ENCODE measurements around the gene UNK.
"Not testable (repeated sequence)": the region's sequence is repeated elsewhere in the genome, so short reads cannot be mapped to it uniquely, and the experiment has no call there.

UNK gene

DNA sequence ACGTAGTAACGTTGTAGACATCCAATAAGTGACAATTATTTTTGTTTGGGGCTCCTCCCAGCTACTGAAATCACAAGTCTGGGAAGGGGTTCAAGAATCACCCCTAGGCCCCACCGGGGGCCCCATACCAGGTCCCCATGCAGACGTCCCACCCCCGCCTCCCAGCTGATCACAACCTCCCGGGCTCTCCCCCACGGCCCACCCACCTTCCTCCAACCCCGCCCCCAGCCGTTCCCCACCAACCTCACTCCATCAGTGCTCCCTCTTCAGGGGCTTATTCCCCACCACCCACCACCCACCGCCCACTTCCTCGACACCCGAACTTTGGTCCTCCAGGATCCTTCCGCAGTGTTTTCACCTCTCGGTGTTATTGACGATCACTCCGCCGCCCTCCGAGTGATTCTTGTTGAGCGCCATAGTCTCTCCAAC is 70.3 kb downstream of the UNK start:
- DNase-seq: no peak

- DNase-seq: peak; percentile 93
Observed at GRCh38 chr17:75855310-75856061, 70.9 kb downstream of the UNK start, which contains the start of gene WBP2. TSS of gene WBP2 (minus strand) at chr17:75855335. CDS start at chr17:75855297, 38 bp downstream.

GRCh38 chr17:75856062-75856756 is 71.6 kb downstream of the UNK start:
- DNase-seq: no peak

DNA sequence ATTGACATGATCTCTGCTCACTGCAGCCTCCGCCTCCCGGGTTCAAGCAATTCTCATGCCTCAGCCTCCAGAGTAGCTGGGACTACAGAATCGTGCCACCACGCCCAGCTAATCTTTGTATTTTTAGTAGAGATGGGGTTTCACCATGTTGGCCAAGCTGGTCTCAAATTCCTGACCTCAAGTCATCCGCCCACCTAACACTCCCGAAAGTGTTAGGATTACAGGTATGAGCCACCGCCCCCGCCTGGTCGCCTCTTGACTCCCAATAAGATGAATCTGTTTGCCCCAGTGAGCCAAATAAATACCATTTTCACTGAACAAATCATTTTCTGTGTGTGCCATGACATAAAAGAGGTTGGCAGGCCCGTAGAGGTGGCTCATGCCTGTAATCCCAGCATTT is 74.8 kb downstream of the UNK start:
- not testable (repeated sequence) for DNase-seq

GRCh38 chr17:75861927-75862317 is 77.3 kb downstream of the UNK start:
- no peak for DNase-seq

GRCh38 chr17:75864448-75864871 is 79.9 kb downstream of the UNK start:
- DNase-seq: peak; percentile 30

DNA sequence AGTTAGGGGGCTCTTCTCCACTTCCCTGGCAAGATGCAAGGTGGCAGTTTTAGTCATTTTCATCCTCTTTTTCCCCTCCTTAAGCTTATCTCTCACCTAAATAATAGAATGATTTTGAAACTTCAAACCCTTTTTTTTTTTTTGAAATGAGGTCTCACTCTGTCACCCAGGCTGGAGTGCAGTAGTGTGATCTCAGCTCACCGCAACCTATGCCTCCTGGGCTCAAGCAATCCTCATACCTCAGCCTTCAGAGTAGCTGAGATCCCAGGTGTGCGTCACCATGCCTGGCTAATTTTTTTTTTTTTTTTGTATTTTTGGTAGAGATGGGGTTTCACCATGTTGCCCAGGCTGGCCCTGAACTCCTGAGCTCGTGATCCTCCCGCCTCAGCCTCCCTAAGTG is 80.3 kb downstream of the UNK start:
- DNase-seq: not testable (repeated sequence)

GRCh38 chr17:75865404-75866188 is 81.0 kb downstream of the UNK start:
- not testable (repeated sequence) for DNase-seq

GRCh38 chr17:75868730-75869281 is 84.2 kb downstream of the UNK start:
- DNase-seq: not testable (repeated sequence)

DNA sequence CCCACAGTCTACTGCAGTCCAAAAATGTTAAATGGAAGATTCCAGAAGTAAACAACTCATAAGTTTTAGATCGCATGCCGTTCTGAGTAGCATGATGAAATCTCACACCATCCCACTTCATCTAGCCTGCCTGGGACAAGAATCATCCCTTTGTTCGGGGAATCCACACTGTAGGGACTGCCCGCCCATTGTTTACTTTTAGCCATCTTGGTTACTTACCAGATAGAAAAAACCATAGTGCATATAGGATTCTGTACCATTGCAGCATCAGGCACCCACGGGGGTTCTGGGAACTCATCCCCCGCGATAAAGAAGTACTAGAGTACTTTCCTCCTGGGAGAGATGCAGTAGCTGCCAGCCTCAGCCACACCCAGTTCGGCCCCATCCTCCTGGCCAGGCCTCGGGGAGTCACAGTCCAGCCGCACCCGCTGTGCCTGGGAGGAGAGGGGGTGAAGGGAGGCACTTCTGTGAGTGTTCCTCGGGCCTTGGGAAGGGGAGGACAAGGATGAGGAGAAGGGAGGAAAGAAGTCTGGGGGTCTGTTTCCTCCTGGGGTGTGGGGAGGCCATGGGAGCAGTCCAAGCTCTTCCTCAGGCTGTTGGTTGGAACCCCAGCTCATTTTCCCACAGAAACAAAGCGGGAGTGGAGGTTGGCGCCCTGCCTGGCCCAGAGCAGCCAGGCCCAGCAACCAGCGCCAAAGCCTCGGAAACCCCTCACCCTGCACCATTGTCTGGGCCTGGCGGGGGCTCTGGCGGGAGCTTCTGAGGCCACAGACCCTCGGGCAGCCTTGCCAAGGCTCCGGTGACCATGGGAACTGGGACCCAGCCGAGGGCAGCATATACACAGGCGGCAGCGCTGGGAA is 84.9 kb downstream of the UNK start:
- no peak for DNase-seq

DNA sequence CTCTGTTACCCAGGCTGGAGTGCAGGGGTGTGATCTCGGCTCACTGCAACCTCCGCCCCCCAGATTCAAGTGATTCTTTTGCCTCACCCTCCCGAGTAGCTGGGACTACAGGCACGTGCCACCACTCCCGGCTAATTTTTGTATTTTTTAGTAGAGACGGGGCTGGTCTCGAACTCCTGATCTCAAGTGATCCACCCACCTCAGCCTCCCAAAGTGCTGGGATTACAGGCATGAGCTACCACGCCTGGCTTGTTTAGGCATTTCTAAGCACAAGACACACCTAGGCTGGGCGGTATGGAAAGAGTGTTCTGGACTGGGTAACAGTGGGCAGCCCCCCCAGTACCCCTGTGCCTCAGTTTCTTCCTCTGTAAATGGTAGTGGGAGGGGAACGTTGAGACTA is 85.6 kb downstream of the UNK start:
- not testable (repeated sequence) for DNase-seq

DNA sequence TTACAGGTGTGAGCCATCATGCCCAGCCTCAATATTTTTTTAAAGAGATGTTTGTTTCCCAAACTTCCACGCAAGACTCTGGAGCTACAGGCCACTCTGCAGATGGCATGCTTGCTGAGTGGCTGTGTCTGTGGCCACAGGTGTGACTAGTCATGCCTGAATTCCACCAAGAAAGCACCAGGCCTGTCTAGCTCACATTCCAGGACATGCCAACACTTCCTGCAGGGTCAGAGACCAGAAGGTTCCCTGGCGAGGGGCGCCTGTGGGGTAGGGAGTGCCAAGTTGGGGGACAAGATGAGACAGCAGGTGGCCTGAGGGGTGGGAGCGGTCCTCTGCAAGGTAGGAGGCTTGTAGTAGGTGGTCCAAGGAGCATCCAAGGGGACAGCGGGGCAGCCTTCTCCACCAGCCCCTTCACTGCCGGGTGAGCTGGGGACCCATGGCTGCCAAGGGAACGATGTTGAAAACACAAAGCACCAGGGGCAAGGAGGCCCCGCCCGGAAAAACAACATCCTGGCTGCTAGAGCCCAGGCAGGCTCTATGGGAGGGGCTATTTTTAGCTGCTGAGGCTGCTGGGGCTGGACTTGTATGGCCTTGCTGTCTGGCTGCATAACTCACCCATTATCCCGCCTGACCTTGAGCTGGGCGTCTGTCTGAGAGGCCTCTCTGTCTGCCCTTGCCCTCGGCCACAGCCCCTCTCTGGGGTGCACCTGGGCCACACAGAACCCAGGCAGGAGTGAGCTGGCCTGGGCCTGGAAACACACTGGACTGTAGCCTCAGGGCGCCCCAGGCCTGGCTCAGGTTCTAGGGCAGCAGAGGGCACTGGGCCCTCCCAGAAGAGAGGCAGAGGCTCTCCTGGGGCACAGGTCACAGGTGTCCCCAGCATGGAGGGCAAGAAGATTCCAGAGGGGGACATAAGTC is 88.1 kb downstream of the UNK start:
- DNase-seq: peak; percentile 66

DNA sequence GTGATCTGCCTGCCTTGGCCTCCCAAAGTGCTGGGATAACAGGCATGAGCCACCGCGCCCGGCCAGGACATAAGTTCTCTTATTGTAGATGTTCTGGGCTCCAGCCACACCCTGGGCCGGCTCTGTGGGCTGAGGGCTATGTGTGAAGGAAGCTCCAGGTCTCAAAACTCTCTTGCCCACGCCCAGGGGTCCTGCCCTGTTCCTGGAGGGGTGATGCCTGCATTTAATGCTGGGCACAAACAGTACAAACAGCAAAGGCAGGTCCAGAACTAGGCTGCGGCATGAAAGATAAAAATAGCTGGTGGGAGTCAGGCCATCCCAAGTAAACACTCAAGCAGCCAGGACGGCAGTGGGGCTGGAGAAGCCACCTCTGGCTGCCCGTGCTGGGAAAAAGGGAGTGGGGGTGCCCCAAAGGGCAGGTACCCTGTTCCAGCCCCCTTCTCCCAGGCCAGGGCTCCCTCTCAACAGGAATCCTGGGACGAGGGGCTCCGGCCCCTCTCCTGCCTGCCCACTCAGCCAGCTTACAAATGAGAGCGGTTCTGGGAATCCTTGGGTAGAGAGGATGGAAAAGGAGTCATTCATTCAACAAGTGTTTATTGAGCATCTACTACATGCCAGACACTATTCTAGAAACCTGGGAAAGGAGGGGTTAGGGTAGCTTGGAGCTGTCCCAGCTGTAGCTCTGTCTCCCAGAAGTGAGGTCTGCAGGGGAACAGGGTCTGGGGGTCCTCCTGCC is 89.1 kb downstream of the UNK start:
- no peak for DNase-seq

GRCh38 chr17:75874323-75875181 is 89.9 kb downstream of the UNK start:
- DNase-seq: no peak
